GM12878 (cell line): ENCODE results near the gene ITM2C. TPM values are rescaled to one million over a fixed set of nuclear protein-coding genes. Genes with fewer than 3 reads are reported as not detected.

Experiments used
- ATAC-seq: fragments of 200-7000 bp; cut with Tn5 transposase; 3 replicates; pipeline ENCODE4 v1.9.1; 2020; ENCODE audit warnings: mild to moderate bottlenecking, moderate library complexity
- BruUV-seq: library from RNA; stranded (reverse); fragments of 400-500 nt; replicated peaks from 2 replicates; lab custom pipeline; 2021; lab: Mats Ljungman, UMichigan
- CTCF ChIA-PET: fragments of 300-600 bp; sonication (Branson Sonifier 250); formaldehyde crosslinking; extraction: SDS; loops from one replicate; lab custom pipeline; 2021; ENCODE audit warnings: inconsistent platforms; lab: Yijun Ruan, JAX
- POLR2A ChIA-PET: fragments of 350-600 bp; formaldehyde crosslinking; extraction: SDS; loops from one replicate; lab custom pipeline; 2021; ENCODE audit warnings: inconsistent platforms; lab: Charles Lee
- RAD21 ChIA-PET: fragments of 300-600 bp; sonication (Branson Sonifier 250); formaldehyde crosslinking; loops from one replicate; lab custom pipeline; 2023; ENCODE audit warnings: antibody characterized with exemption; ENCODE audit not compliant: unreplicated experiment; lab: Charles Lee
- SMC1A ChIA-PET: fragments of 300-600 bp; sonication (Branson Sonifier 250); formaldehyde crosslinking; loops from one replicate; lab custom pipeline; 2023; ENCODE audit not compliant: unreplicated experiment, uncharacterized antibody; lab: Charles Lee
- DNase-seq: peaks from one replicate; pipeline ENCODE4 v3.0.0-alpha.2; 2011; ENCODE audit warnings: low read depth, low spot score
- FAIRE-seq: peaks from 3 replicates; lab custom pipeline; 2011; peaks lifted over from hg19 to GRCh38; lab: Jason Lieb, UNC
- H2AFZ ChIP-seq: 2 replicates; pipeline ENCODE4 v1.6.0; 2011; ENCODE audit warnings: low read depth, low read length, control low read depth; ENCODE audit not compliant: control insufficient read depth
- H3K27ac ChIP-seq: 2 replicates; pipeline ENCODE4 v1.5.1; 2011; ENCODE audit warnings: control low read depth; ENCODE audit not compliant: control insufficient read depth, insufficient read depth
- H3K27me3 ChIP-seq, 2 experiments: replicated peaks in 1 of 2; 2 replicates each; pipeline versions ENCODE4 v1.6.0 to v1.6.1; 2011; ENCODE audit warnings: low read length in 1 of 2; ENCODE audit not compliant: control insufficient read depth in 2 of 2, insufficient read depth in 2 of 2
- H3K36me3 ChIP-seq, 2 experiments: 2 replicates each; pipeline ENCODE4 v1.5.1; 2011; ENCODE audit warnings: low read length in 1 of 2; ENCODE audit not compliant: control insufficient read depth in 2 of 2, insufficient read depth in 2 of 2
- H3K4me1 ChIP-seq: 2 replicates; pipeline ENCODE4 v1.6.1; 2011; ENCODE audit warnings: mild to moderate bottlenecking, low read length, moderate library complexity, mixed read lengths; ENCODE audit not compliant: control insufficient read depth, insufficient read depth
- H3K4me2 ChIP-seq: 2 replicates; pipeline ENCODE4 v1.6.0; 2011; ENCODE audit warnings: control low read depth; ENCODE audit not compliant: control insufficient read depth, insufficient read depth
- H3K4me3 ChIP-seq: fragments of 200-600 bp; sonication (generic); 2 replicates; pipeline ENCODE4 v1.5.1; 2016
- H3K79me2 ChIP-seq: 2 replicates; pipeline ENCODE4 v1.6.0; 2011; ENCODE audit warnings: low read length; ENCODE audit not compliant: control insufficient read depth, insufficient read depth
- H3K9ac ChIP-seq: 2 replicates; pipeline ENCODE4 v1.8.0; 2011; ENCODE audit warnings: low read length, control low read depth, mixed read lengths; ENCODE audit not compliant: control insufficient read depth, insufficient read depth
- H3K9me3 ChIP-seq: replicated peaks from 3 replicates; pipeline ENCODE4 v1.5.1; 2011; ENCODE audit warnings: mild to moderate bottlenecking, low read length; ENCODE audit not compliant: control insufficient read depth, insufficient read depth
- H4K20me1 ChIP-seq: 2 replicates; pipeline ENCODE4 v1.6.0; 2011; ENCODE audit not compliant: control insufficient read depth, insufficient read depth
- GATAD2B ChIP-seq: fragments of 450-650 bp; conservative IDR thresholded peaks from 2 replicates; pipeline ENCODE4 v1.6.1; 2017; ENCODE audit warnings: low read depth, mild to moderate bottlenecking, moderate library complexity
- MEF2A ChIP-seq: IDR thresholded peaks from 2 replicates; pipeline ENCODE4 v1.6.1; 2011; ENCODE audit warnings: low read depth, mild to moderate bottlenecking, low read length, moderate library complexity; ENCODE audit not compliant: insufficient read depth
- MTA2 ChIP-seq: fragments of 450-650 bp; IDR thresholded peaks from 2 replicates; pipeline ENCODE4 v1.6.1; 2016; ENCODE audit warnings: low read depth, mild to moderate bottlenecking, moderate library complexity
- POLR2AphosphoS5 ChIP-seq: IDR thresholded peaks from 2 replicates; pipeline ENCODE4 v1.6.1; 2011; ENCODE audit warnings: mild to moderate bottlenecking, low read length, inconsistent platforms
- RELA ChIP-seq: fragments of 450-650 bp; IDR thresholded peaks from 2 replicates; pipeline ENCODE4 v1.8.0; 2014; ENCODE audit warnings: borderline replicate concordance; ENCODE audit not compliant: partially characterized antibody
- SREBF1 ChIP-seq: IDR thresholded peaks from 2 replicates; pipeline ENCODE4 v1.6.1; 2012; ENCODE audit warnings: mild to moderate bottlenecking, low read length
- STAT1 ChIP-seq: fragments of 450-650 bp; conservative IDR thresholded peaks from 2 replicates; pipeline ENCODE4 v1.6.1; 2014; ENCODE audit warnings: antibody characterized with exemption, mild to moderate bottlenecking
- TCF7 ChIP-seq: IDR thresholded peaks from 2 replicates; pipeline ENCODE4 v1.6.1; 2014; ENCODE audit warnings: antibody characterized with exemption, borderline replicate concordance
- ZBED1 ChIP-seq: IDR thresholded peaks from 2 replicates; pipeline ENCODE4 v1.6.1; 2016; ENCODE audit warnings: borderline replicate concordance
- WGBS: methylation state at CpG from one replicate; pipeline ENCODE4 v1.1.6; 2016; ENCODE audit warnings: low lambda C conversion rate; ENCODE audit not compliant: insufficient replicate concordance, insufficient coverage; ENCODE audit errors: missing lambda C conversion rate; 5-methylcytosine and 5-hydroxymethylcytosine counted together
- in situ Hi-C: fragments of 300-500 bp; cut with MboI; formaldehyde crosslinking; loops from 9 replicates; pipeline ENCODE4 v1.14.3; 2018; ENCODE audit warnings: mixed read lengths
- intact Hi-C: fragments of 100-400 bp; cut with micrococcal nuclease; formaldehyde crosslinking; loops from one replicate; pipeline ENCODE4 v1.14.2; 2022; ENCODE audit not compliant: unreplicated experiment
- polyA plus RNA-seq, 11 experiments: library from polyadenylated mRNA; depleted of rRNA in 4 of 11; unstranded in 6 of 11; stranded (reverse) in 5 of 11; fragments of >200 nt; fragmentation: Nextera tagmentation in 4 of 11; fragmentation: Illumina TruSeq in 1 of 11; extraction: Ambion mirVana in 4 of 11; extraction: Trizol in 1 of 11; gene quantifications; 1 replicate in 1 of 11; 2 replicates in 10 of 11; pipeline versions ENCODE4 v1.2.1 to v1.2.3, GENCODE V29; 2011 to 2016; ENCODE audit warnings: inconsistent platforms in 2 of 11, missing spikeins in 2 of 11, low read depth in 1 of 11
- total RNA-seq, 4 experiments: library from RNA; depleted of rRNA in 3 of 4; stranded (reverse); fragments of >200 nt in 3 of 4; fragmentation: Illumina TruSeq in 1 of 4; extraction: Trizol in 1 of 4; gene quantifications; 2 replicates each; pipeline versions ENCODE4 v1.2.1 to v1.2.3, GENCODE V29; 2013 to 2021
- TF ChIP-seq, protein P1 (sequence below): IDR thresholded peaks from 2 replicates; pipeline ENCODE4 v1.6.1; 2011; ENCODE audit warnings: low read depth, low read length, improper control_type of control experiment, borderline replicate concordance
- TF ChIP-seq, protein P2 (sequence below): IDR thresholded peaks from 2 replicates; pipeline ENCODE4 v1.6.1; 2011; ENCODE audit warnings: mild to moderate bottlenecking, low read depth, low read length, moderate library complexity; ENCODE audit not compliant: insufficient replicate concordance

ITM2C gene
- total and polyA plus RNA-seq, 10 of the 15 experiments (the other 5 are each of a cell fraction or from before 2014, with no cell fraction given): 5.4 to 195 (median 149) TPM

DNA sequence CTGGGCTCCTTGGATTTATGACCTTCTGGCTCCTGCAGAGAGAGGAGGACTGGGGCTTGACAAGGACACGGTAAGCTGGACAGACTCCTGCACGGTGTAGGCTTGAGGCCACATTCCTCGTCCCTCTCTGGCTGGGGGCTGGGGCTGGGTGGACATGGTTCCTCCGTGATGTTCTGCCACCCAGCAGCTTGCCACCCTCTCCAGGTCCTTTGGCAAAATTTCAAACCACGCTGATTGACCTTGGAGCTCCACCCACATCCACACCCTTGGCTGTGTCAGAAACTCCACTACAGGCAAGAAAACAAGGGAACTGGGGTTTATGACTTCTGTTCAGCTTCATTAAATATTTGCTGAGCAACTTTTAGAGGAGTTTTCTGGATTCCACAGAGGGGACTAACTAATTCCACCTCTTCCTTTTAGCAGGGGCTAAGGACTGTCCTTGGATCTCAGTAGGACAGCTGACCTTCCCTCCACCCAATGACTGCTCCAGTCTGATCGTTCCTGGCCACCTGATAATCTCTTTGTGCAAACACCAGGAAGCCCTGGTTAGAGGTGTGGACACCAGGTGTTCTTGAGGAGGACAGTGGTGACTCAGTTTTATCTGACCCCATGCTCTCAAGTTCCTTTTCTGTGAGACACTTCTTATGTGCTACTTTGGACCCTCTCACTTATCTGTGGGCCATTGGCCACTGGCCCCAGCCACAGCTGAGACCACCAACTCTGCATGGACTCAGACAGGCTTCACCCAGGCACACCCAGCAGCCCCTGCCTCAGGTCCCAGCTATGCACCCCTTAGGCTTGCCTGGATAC, 31.0 kb downstream of the ITM2C start:
- SMC1A ChIA-PET: interaction anchor here (0.7 to 2.5 kb wide), 9 partner anchors 25 to 368 kb away, joined by 3 to 7 read pairs (median 3); partner anchors contain the start of gene PSMD1
- no peaks in the 10 kb centered on the region for H3K27me3 ChIP-seq
- no peaks in the 10 kb centered on the region for H4K20me1 ChIP-seq
- no peaks in the 10 kb centered on the region for H3K36me3 ChIP-seq
- H2AFZ ChIP-seq: no peak overlapping the region
- H3K4me3 ChIP-seq: no peak overlapping the region
- no peak overlapping the region for H3K9ac ChIP-seq
- WGBS: 76% methylated on average over 6 of the region's 6 CpGs
- RAD21 ChIA-PET: interaction anchor here (1.0 to 4.3 kb wide), 5 partner anchors 31 to 91 kb away, joined by 3 to 15 read pairs (median 5); partner anchors contain the start of gene ITM2C
- TF ChIP-seq SREBF1 (no peak), GATAD2B (no peak), MTA2 (no peak), TCF7 (no peak), ZBED1 (no peak), POLR2AphosphoS5 (no peak), STAT1 (no peak), RELA (no peak), MEF2A (no peak)
- TF ChIP-seq, protein P1, sequence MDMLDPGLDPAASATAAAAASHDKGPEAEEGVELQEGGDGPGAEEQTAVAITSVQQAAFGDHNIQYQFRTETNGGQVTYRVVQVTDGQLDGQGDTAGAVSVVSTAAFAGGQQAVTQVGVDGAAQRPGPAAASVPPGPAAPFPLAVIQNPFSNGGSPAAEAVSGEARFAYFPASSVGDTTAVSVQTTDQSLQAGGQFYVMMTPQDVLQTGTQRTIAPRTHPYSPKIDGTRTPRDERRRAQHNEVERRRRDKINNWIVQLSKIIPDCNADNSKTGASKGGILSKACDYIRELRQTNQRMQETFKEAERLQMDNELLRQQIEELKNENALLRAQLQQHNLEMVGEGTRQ: no peak
- TF ChIP-seq, protein P2, sequence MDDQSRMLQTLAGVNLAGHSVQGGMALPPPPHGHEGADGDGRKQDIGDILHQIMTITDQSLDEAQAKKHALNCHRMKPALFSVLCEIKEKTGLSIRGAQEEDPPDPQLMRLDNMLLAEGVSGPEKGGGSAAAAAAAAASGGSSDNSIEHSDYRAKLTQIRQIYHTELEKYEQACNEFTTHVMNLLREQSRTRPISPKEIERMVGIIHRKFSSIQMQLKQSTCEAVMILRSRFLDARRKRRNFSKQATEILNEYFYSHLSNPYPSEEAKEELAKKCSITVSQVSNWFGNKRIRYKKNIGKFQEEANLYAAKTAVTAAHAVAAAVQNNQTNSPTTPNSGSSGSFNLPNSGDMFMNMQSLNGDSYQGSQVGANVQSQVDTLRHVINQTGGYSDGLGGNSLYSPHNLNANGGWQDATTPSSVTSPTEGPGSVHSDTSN: no peak
- POLR2A ChIA-PET: no interaction called here
- H3K9me3 ChIP-seq: no peaks in the 10 kb centered on the region; the same call in 1 of the 3 replicates
- intact Hi-C loops (loop anchor here (2.0 kb wide), 1 partner anchor 31 kb away; the partner anchor contains the start of gene ITM2C), in situ Hi-C loops (no loop called here)
- H3K27ac ChIP-seq: no peak overlapping the region
- DNase-seq: no peak
- no peak overlapping the region for H3K4me2 ChIP-seq
- no TSS peak for BruUV-seq
- no peaks in the 10 kb centered on the region for H3K79me2 ChIP-seq
- no peak for ATAC-seq
- FAIRE-seq: no peak
- CTCF ChIA-PET: interaction anchor here (0.7 to 10.1 kb wide), 12 partner anchors 18 to 161 kb away, joined by 3 to 198 read pairs (median 6); partner anchors contain the start of genes GPR55 and PSMD1
- peaks cover 39% of the 10 kb centered on the region for H3K4me1 ChIP-seq
